Right lobe of liver (tissue), 6 donors: ENCODE measurements around the gene ECE1. TPM values are rescaled to one million over a fixed set of nuclear protein-coding genes. Genes with fewer than 3 reads are reported as not detected.
"Not testable (repeated sequence)": the region's sequence is repeated elsewhere in the genome, so short reads cannot be mapped to it uniquely, and the experiment has no call there.

Experiments used
- ATAC-seq, 4 donors: fragments of 200-7000 bp; cut with Tn5 transposase; one replicate each; pipeline ENCODE4 v1.9.1; 2020; ENCODE audit warnings: mild to moderate bottlenecking in 4 of 4, moderate library complexity in 4 of 4
- DNase-seq, 3 donors: peaks; one replicate each; pipeline ENCODE4 v3.0.0-alpha.2; 2020
- H3K27ac ChIP-seq, 3 donors: fragments of 200-600 bp; one replicate each; pipeline ENCODE4 v1.8.0; 2022
- H3K27me3 ChIP-seq, 2 donors: fragments of 200-600 bp; one replicate each; pipeline ENCODE4 v1.8.0; 2022
- H3K36me3 ChIP-seq, 4 donors: fragments of 200-600 bp; sonication (generic) in 1 of 4; one replicate each; pipeline versions ENCODE4 v1.5.1 to v1.8.0; 2017 to 2022; ENCODE audit warnings: control low read depth in 1 of 4
- H3K4me1 ChIP-seq, 4 donors: fragments of 200-600 bp; sonication (generic) in 1 of 4; one replicate each; pipeline versions ENCODE4 v1.5.1 to v1.8.0; 2017 to 2022; ENCODE audit warnings: control low read depth in 1 of 4
- H3K4me3 ChIP-seq, 3 donors: fragments of 200-600 bp; one replicate each; pipeline ENCODE4 v1.8.0; 2022
- H3K9me3 ChIP-seq, 4 donors: fragments of 200-600 bp; sonication (generic) in 1 of 4; one replicate each; pipeline versions ENCODE4 v1.5.1 to v1.8.0; 2017 to 2022; ENCODE audit warnings: control low read depth in 1 of 4
- POLR2A ChIP-seq: fragments of 450-650 bp; IDR thresholded peaks from one replicate; pipeline ENCODE4 v1.6.1; 2017; ENCODE audit warnings: antibody characterized with exemption, mild to moderate bottlenecking
- WGBS: methylation state at CpG from one replicate; pipeline ENCODE4 v1.1.6; 2018; ENCODE audit warnings: low coverage, low lambda C conversion rate; ENCODE audit not compliant: insufficient coverage; ENCODE audit errors: missing lambda C conversion rate; 5-methylcytosine and 5-hydroxymethylcytosine counted together
- intact Hi-C, 2 donors: fragments of 100-400 bp; cut with DNase I; formaldehyde crosslinking; loops; one replicate each; pipeline versions ENCODE4 v1.11.2 to v1.14.1; 2022
- total RNA-seq, 6 experiments: library from RNA; depleted of rRNA in 2 of 6; stranded (reverse); fragments of >200 nt in 2 of 6; fragmentation: NEBNext Ultra II Directional in 3 of 6; extraction: Animal tissue kit (Norgen Biotek cat#: 25700) in 3 of 6; gene quantifications; one replicate each; pipeline versions ENCODE4 v1.1.0 to v1.2.4, GENCODE V29; 2016 to 2023
- TF ChIP-seq, protein P1 (sequence below), 4 donors: fragments of 200-600 bp in 3 of 4; fragments of 450-650 bp in 1 of 4; IDR thresholded peaks; one replicate each; pipeline versions ENCODE4 v1.5.1 to v1.8.0; 2016 to 2022; ENCODE audit warnings: antibody characterized with exemption in 4 of 4, mild to moderate bottlenecking in 2 of 4
- donor health status: DM: no; HTN: yes; CAD: no.
- donor health status: DM: no; HTN: no; CAD: no.
- donor health status: DM: no; HTN: no; CAD: no.
- donor health status: DM: no; HTN: yes; CAD: no.
- donor health status: DM: no; HTN: yes; CAD: no.

ECE1 gene
- total RNA-seq, 6 experiments from 2014 or later: 39.7 to 61.3 (median 43.8) TPM

DNA sequence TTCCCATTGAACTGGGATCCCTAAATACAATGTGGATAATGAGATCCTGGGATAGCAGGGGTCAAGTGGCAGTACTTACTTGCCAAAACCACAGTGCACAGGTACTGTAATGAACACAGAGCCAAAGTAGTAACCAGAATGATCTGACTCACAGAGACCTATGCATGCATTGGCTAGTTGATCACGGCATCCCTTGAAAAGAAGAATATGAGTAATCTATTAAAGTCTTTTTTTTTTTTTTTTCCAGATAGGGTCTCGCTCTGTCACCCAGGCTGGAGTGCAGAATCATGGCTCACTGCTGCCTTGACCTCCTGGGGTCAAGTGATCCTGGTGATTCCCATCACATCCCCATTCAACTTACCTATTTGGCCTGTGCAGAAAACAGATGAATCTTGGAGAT, 84.1 kb downstream of the ECE1 start:
- no peak for ATAC-seq
- TF ChIP-seq, protein P1, sequence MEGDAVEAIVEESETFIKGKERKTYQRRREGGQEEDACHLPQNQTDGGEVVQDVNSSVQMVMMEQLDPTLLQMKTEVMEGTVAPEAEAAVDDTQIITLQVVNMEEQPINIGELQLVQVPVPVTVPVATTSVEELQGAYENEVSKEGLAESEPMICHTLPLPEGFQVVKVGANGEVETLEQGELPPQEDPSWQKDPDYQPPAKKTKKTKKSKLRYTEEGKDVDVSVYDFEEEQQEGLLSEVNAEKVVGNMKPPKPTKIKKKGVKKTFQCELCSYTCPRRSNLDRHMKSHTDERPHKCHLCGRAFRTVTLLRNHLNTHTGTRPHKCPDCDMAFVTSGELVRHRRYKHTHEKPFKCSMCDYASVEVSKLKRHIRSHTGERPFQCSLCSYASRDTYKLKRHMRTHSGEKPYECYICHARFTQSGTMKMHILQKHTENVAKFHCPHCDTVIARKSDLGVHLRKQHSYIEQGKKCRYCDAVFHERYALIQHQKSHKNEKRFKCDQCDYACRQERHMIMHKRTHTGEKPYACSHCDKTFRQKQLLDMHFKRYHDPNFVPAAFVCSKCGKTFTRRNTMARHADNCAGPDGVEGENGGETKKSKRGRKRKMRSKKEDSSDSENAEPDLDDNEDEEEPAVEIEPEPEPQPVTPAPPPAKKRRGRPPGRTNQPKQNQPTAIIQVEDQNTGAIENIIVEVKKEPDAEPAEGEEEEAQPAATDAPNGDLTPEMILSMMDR (IDR thresholded peaks at IDR 0.05): no peak
- TF ChIP-seq POLR2A: no peak
- no peaks in the 10 kb centered on the region for H3K9me3 ChIP-seq
- WGBS: no CpG with 5 or more reads among the region's 2 CpGs
- H3K27me3 ChIP-seq: no peaks in the 10 kb centered on the region
- H3K36me3 ChIP-seq: no peaks in the 10 kb centered on the region
- intact Hi-C loops: no loop called here
- H3K27ac ChIP-seq: no peak overlapping the region
- H3K4me1 ChIP-seq: no peaks in the 10 kb centered on the region
- DNase-seq: no peak
- H3K4me3 ChIP-seq: no peak overlapping the region

DNA sequence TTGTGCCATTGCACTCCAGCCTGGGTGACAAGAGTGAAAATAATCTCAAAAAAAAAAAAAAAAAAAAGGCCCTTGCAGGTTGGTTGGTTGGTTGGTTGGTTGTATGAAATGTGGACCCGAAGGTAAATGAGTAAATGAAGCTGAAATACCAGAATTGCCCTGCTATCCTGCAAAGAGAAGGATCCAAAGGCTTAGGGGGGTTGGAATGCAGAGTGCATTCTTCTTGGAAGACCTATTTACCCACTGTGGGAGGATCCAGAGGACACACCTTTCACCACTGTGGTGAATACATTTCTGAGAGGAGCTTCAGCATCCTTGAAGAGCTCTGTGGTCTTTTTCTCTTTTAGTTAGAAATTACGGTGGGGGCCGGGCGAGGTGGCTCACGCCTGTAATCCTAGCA, 84.8 kb downstream of the ECE1 start:
- DNase-seq (no peak), ATAC-seq (no peak)
- WGBS: 86% methylated on average over 1 of the region's 5 CpGs
- Histone ChIP-seq H3K9me3 (no peaks in the 10 kb centered on the region), H3K4me3 (no peak overlapping the region), H3K4me1 (no peaks in the 10 kb centered on the region), H3K36me3 (no peaks in the 10 kb centered on the region), H3K27ac (no peak overlapping the region), H3K27me3 (no peaks in the 10 kb centered on the region)
- TF ChIP-seq, protein P1 (IDR thresholded peaks at IDR 0.05): no peak
- TF ChIP-seq POLR2A: no peak
- intact Hi-C loops: no loop called here

- Histone ChIP-seq H3K36me3 (no peaks in the 10 kb centered on the region), H3K27me3 (no peaks in the 10 kb centered on the region), H3K4me1 (no peaks in the 10 kb centered on the region), H3K9me3 (no peaks in the 10 kb centered on the region), H3K4me3 (no peak overlapping the region), H3K27ac (no peak overlapping the region)
- TF ChIP-seq, protein P1 (IDR thresholded peaks at IDR 0.05): no peak
- no peak for TF ChIP-seq POLR2A
- ATAC-seq (no peak), DNase-seq (no peak)
- WGBS: 82% methylated on average over 4 of the region's 4 CpGs
- intact Hi-C loops: no loop called here
Measured at GRCh38 chr1:21201650-21202049, 88.6 kb downstream of the ECE1 start.

- H3K27me3 ChIP-seq, H3K4me3 ChIP-seq, H3K36me3 ChIP-seq, H3K4me1 ChIP-seq, DNase-seq, H3K27ac ChIP-seq, ATAC-seq, H3K9me3 ChIP-seq, intact Hi-C loops: not testable (repeated sequence)
- WGBS: 80% methylated on average over 1 of the region's 5 CpGs
Measured at GRCh38 chr1:21201238-21201637, 89.0 kb downstream of the ECE1 start.

DNA sequence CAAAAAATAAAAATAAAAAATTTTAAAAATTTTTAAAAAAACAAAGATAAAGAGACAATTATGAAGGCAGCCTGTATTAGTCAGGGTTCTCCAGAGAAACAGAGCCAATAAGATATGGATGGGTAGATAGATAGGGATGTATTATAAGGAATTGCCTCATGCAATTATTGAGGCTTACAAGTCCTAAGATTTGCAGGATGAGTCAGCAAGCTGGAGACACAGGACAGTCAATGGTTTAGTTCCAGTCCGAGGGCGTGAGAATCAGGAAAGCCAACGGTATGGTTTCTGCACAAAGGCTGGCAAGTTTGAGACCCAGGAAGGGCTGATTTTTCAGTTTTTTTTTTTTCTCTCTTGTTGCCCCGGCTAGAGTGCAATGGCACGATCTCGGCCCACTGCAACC, 89.5 kb downstream of the ECE1 start:
- Histone ChIP-seq H3K4me3 (no peak overlapping the region), H3K27me3 (no peaks in the 10 kb centered on the region), H3K4me1 (no peaks in the 10 kb centered on the region), H3K9me3 (no peaks in the 10 kb centered on the region), H3K27ac (no peak overlapping the region), H3K36me3 (no peaks in the 10 kb centered on the region)
- TF ChIP-seq, protein P1 (IDR thresholded peaks at IDR 0.05): no peak
- no peak for TF ChIP-seq POLR2A
- DNase-seq: no peak
- WGBS: 88% methylated on average over 5 of the region's 6 CpGs
- intact Hi-C loops: no loop called here
- no peak for ATAC-seq
